Measurements from ENCODE around the gene TCOF1.

TCOF1 gene

DNA sequence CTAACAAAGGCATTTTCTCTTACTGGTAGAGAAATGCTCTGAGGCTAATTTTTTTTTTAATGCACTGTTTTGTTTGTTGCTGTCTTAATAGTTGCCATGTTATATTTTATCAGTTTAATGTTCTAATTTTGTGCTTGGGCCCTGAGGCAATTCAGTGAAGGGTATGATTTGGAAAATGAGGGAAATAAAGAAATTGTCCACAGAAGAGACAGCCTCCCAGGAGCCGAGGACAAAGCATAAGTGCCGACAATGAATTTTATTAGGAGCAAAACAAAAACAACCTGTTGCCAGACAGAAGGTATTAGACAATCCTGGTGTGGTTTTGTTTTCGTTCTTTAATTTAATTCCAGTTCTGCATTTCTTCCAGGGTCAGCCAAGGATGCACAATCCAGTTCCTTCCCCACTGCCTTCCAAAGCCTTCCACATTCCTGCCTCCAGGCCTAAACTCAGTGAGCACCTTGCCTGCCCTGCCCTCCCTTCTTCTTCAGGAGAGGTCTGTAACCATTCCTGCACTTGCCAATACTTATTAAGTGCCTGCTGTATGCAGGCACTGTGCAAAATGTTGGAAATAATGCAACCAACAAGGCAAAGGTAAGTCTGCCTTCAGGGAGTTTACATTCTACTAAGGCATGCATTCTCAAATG is 4.3 kb upstream of the TCOF1 start:
- DNase-seq (ENCODE audit: extremely low read depth, low read depth): no peak
- TF ChIP-seq, protein P1, sequence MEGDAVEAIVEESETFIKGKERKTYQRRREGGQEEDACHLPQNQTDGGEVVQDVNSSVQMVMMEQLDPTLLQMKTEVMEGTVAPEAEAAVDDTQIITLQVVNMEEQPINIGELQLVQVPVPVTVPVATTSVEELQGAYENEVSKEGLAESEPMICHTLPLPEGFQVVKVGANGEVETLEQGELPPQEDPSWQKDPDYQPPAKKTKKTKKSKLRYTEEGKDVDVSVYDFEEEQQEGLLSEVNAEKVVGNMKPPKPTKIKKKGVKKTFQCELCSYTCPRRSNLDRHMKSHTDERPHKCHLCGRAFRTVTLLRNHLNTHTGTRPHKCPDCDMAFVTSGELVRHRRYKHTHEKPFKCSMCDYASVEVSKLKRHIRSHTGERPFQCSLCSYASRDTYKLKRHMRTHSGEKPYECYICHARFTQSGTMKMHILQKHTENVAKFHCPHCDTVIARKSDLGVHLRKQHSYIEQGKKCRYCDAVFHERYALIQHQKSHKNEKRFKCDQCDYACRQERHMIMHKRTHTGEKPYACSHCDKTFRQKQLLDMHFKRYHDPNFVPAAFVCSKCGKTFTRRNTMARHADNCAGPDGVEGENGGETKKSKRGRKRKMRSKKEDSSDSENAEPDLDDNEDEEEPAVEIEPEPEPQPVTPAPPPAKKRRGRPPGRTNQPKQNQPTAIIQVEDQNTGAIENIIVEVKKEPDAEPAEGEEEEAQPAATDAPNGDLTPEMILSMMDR (IDR thresholded peaks at IDR 0.05; ENCODE audit: low read depth, low read length, missing control alignments): peak; percentile 16
- no peak overlapping the region for H3K4me3 ChIP-seq (replicated peaks; ENCODE audit: low read depth, low read length)

DNA sequence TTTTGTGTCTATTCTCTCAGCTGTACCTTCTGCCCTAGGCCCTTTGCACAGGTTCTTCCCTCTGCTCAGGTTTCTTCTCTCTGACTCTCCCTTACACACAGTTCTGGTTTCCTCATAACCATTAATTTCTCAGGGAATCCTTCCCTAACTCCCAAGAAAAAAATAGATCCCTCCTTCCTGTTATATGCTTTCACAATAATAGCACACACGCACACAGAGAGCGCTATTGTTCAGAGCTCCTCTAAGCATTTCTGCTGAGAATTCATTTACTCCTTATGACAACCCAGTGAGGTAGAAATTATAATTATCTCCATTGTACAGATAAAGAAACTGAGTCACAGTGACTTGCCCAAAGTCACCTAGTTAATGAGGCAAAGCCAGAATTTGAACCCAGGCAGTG is 1.7 kb upstream of the TCOF1 start:
- DNase-seq (ENCODE audit: extremely low read depth, low read depth): no peak
- TF ChIP-seq, protein P1 (IDR thresholded peaks at IDR 0.05; ENCODE audit: low read depth, low read length, missing control alignments): no peak
- H3K4me3 ChIP-seq (replicated peaks; ENCODE audit: low read depth, low read length): no peak overlapping the region

- H3K4me3 ChIP-seq (replicated peaks; ENCODE audit: low read depth, low read length): peak overlapping the region; percentile 98
- TF ChIP-seq, protein P1 (IDR thresholded peaks at IDR 0.05; ENCODE audit: low read depth, low read length, missing control alignments): no peak
Observed at GRCh38 chr5:150356575-150357294, 762 bp upstream of the TCOF1 start.

DNA sequence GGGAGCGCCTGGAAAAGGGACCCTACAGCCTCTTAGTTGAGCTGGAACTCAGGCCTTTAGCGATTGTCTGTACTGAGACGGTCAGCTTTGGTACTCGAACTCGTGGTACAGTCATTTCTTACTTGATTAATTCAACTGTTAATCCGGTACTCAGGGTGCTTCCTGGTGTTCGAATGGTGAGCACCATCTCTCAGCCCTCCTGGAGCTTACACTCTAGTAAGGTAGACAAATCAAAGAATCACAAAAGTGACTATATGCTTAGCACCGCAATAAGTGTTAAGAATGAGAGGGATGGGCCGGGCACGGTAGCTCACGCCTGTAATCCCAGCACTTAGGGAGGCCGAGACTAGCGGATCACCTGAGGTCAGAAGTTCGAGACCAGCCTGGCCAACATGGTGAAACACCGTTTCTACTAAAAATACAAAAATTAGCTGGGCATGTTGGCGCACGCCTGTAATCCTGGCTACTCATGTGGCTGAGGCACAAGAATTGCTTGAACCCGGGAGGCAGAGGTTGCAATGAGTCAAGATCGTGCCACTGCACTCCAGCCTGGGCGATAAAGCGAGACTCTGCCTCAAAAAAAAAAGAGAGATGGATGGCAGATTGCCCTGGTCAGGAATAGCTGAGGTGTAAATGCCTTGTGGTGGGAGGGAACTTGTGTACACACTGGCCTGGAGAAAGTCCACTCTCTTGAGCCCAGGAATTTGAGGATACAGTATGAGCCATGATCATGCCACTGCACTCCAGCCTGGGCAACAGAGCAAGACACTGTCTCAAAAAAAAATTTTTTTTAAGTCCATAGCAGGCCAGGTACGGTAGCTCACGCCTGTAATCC is 981 bp downstream of the TCOF1 start:
- no peak for DNase-seq (ENCODE audit: extremely low read depth, low read depth)
- H3K4me3 ChIP-seq (replicated peaks; ENCODE audit: low read depth, low read length): peak overlapping the region; percentile 98
- TF ChIP-seq, protein P1 (IDR thresholded peaks at IDR 0.05; ENCODE audit: low read depth, low read length, missing control alignments): no peak

More at GRCh38 chr5:150356575-150357294, 762 bp upstream of the TCOF1 start:
- DNase-seq (ENCODE audit: extremely low read depth, low read depth): no peak

DNA sequence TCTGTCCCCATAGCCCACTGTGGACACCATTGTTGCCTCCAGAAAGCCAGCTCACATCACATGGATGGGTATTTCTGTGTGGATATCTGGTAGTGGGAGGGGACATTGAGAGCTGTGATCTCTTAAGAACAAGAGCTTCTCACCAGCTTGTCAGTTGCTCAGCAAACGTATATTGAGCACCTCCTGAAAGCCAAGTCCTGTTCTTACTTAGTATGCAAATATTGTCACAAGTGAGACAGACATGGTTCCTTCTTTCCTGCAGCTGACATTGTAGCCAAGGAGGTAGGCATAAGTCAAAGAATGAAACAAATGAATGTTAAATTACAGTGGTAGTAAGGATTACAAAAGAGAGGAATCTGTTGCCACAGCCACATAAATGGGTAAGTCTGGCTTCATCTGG is 3.8 kb downstream of the TCOF1 start:
- no peak overlapping the region for H3K4me3 ChIP-seq (replicated peaks; ENCODE audit: low read depth, low read length)
- no peak for DNase-seq (ENCODE audit: extremely low read depth, low read depth)
- TF ChIP-seq, protein P1 (IDR thresholded peaks at IDR 0.05; ENCODE audit: low read depth, low read length, missing control alignments): no peak

GRCh38 chr5:150363185-150363584 is 5.7 kb downstream of the TCOF1 start:
- H3K4me3 ChIP-seq (replicated peaks; ENCODE audit: low read depth, low read length): no peak overlapping the region
- TF ChIP-seq, protein P1 (IDR thresholded peaks at IDR 0.05; ENCODE audit: low read depth, low read length, missing control alignments): no peak
- DNase-seq (ENCODE audit: extremely low read depth, low read depth): no peak
